PC-3 (cell line): ENCODE measurements around the gene ARHGAP40.

Experiments used
- CTCF ChIP-seq: fragments of 300-600 bp; sonication (generic); conservative IDR thresholded peaks from 2 replicates; pipeline ENCODE4 v1.5.1; 2017; ENCODE audit warnings: antibody characterized with exemption, low read depth, mild to moderate bottlenecking, low read length
- EZH2phosphoT487 ChIP-seq: fragments of 300-600 bp; sonication (generic); IDR thresholded peaks from 2 replicates; pipeline ENCODE4 v1.6.1; 2018; ENCODE audit warnings: mild to moderate bottlenecking, antibody characterized with exemption, low read length, borderline replicate concordance

GRCh38 chr20:38645351-38645750 is 43.7 kb downstream of the ARHGAP40 start:
- TF ChIP-seq CTCF (no peak), EZH2phosphoT487 (no peak)
